OCI-LY1 (cell line): ENCODE results near the gene HNMT.

ENCODE experiments used
- EZH2 ChIP-seq: fragments of 200-600 bp; sonication (generic), shearing (Covaris generic); IDR thresholded peaks from 2 replicates; pipeline ENCODE4 v1.8.0; 2017; ENCODE audit warnings: borderline replicate concordance, mixed run types, mild to moderate bottlenecking, antibody characterized with exemption, low read length, moderate library complexity, mixed read lengths
- TF ChIP-seq, protein P1 (sequence below): fragments of 200-600 bp; sonication (generic), shearing (Covaris generic); IDR thresholded peaks from 2 replicates; pipeline ENCODE4 v1.5.1; 2017; ENCODE audit warnings: mild to moderate bottlenecking, antibody characterized with exemption, low read length, moderate library complexity, mixed read lengths

DNA sequence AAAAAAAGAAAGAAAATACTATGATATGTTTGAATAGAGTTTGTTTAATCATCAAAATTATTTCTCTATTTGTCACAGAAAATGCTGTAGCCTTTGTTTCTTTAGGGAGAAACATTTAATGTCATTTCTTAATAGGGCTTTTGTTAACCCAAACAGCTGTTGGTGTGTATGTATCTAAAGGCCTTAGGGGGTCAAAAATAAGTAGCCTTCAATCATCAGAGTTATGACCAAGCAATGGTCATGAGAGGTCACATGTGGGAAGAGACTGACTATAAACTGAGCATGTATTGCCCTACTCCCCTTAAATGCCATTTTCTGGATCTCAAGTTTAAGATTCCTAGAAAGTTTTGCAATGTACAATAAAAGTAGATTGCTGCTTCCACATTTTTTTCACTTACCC, 22.7 kb downstream of the HNMT start:
- TF ChIP-seq, protein P1, sequence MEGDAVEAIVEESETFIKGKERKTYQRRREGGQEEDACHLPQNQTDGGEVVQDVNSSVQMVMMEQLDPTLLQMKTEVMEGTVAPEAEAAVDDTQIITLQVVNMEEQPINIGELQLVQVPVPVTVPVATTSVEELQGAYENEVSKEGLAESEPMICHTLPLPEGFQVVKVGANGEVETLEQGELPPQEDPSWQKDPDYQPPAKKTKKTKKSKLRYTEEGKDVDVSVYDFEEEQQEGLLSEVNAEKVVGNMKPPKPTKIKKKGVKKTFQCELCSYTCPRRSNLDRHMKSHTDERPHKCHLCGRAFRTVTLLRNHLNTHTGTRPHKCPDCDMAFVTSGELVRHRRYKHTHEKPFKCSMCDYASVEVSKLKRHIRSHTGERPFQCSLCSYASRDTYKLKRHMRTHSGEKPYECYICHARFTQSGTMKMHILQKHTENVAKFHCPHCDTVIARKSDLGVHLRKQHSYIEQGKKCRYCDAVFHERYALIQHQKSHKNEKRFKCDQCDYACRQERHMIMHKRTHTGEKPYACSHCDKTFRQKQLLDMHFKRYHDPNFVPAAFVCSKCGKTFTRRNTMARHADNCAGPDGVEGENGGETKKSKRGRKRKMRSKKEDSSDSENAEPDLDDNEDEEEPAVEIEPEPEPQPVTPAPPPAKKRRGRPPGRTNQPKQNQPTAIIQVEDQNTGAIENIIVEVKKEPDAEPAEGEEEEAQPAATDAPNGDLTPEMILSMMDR: no peak
- no peak for TF ChIP-seq EZH2
